Stimulated activated CD8-positive, alpha-beta memory T cell treated with anti-CD3 and anti-CD28 coated beads, Interleukin-15, amount 100 ng/mL, for 1 hour (primary cell): ENCODE measurements around the gene FCN2.
"Not testable (repeated sequence)": the region's sequence is repeated elsewhere in the genome, so short reads cannot be mapped to it uniquely, and the experiment has no call there.

Experiments used
- DNase-seq: peaks from one replicate; pipeline ENCODE4 v3.0.0-alpha.2; 2020; ENCODE audit warnings: low read depth

Gene FCN2

DNA sequence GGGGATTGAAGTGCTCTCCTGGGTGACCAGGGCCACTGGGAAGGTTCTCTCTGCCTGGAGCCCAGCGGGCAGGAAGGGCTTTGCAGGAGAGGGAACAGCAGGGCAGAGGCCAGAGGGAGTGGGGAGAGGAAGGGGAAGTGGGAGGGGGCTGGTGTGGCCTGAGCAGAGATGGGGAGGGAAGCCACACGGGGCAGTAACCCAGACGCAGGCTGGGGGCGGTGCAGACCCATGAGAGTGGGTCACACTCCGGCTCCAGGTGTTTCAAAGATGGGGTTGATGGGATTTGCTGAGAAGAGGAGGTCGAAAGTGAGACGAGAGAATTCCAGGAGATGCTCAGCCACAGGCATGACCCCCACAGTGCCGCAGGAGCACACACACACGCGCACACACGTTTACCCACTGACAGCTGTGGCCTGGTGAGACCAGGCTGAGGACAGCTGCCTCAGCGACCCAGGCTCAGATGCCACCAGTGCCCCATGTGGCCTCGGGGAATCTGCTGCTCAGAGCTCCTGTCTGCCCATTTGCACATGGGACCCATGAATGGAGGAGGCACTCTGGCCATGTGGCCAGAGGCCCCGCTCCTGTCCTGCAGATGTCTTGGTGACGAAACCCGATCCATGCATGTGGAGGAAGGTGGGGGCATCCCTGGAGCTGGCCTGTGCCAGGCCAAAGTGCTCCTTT lies 32.7 kb upstream of the FCN2 start:
- DNase-seq = no peak

DNA sequence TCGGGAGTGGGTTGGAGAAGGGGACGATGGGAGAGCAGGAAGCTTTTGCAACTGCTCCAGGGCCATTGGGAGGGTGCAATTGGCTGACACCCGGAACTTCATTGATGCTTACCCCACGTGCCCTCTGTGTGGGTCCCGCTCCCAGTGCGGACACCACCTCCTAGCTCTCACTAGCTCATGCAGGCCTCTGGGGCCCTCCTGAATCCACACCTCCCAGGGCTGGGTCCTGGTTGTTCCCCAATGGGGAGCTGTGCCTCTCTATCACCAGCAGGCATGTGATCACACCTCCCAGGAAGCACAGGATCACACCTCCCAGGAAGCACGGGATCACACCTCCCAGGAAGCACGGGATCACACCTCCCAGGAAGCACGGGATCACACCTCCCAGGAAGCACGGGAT lies 32.1 kb upstream of the FCN2 start:
- no peak for DNase-seq

DNA sequence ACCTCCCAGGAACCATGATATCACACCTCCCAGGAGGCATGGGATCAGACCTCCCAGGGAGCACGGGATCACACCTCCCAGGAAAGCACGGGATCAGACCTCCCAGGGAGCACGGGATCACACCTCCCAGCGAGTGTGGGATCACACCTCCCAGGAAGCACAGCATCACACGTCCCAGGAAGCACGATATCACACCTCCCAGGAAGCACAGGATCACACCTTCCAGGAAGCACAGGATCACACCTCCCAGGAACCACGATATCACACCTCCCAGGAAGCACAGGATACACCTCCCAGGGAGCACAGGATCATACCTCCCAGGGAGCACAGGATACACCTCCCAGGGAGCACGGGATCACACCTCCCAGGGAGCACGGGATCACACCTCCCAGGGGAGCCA lies 30.0 kb upstream of the FCN2 start:
- no peak for DNase-seq

DNA sequence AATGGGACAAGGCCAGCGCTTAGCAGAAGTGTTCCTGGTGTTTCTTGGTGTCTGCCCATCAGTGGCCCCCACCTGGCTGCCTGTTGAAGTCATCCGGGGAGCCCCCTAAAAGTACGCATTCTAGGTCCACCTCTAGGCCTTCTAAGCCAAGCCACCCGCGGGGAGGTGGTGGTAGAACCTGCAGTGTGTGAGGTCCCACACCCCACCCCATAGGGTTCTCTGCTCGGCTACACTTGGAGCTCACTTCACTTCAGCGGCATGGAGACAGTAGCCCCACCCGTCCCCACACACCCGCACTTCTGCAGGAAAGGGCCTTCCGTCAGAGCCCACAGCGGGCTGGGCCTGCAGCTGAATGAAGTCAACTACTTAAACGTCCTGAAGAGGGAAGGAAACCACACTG lies 29.6 kb upstream of the FCN2 start:
- no peak for DNase-seq

DNA sequence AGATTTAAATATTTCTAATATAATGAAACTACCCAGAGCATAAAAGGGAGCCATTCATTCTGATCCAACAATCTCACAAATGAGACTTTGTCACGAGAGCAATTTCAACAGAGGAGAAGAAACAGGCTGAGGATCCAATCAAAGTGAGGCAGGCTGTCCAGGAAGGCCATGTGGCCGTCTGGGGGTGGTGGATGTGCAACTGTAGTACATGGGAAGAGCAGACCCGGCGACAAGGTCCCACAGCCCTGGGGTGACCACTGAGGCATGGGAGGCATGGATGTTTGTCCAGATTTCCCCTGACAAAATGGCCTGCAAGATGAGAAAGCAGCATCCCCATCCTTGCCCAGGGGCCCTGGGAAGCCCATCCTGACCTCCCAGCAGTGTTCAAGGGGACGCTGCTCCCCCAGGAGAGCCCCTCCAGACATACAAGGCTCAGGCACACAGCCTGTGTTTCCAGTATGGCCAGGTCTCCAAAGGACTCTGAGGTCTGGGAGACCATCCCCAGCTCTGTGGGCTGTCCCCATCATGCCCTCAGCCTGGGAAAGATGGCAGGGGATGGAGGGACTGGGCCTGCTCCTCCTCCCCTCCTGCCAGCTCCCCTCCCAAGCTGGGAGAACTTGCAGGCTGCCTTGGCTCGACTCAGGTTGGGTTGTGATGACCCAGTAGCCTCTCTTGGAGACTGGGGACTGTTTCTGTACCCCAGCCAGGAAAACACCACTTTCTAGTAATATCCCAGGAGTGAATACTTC lies 27.5 kb upstream of the FCN2 start:
- DNase-seq = no peak

DNA sequence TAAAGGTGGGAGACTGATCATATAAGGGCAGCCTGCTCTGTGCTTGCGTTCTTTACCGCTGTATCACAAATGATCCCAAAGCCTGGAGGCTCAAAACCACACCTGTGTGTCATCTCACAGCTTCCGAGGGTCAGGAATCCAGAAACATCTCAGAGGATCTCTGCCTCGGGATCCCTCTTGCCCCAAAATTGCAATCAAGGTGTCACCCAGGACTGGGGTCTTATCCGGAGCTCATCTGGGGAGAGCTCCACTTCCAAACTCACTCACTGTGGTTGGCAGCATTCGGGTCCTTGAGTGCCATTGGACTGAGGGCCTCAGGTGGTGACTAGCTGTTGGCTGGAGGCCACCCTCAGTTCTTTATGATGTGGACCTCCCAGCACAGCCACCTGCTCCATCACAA lies 26.7 kb upstream of the FCN2 start:
- no peak for DNase-seq

DNA sequence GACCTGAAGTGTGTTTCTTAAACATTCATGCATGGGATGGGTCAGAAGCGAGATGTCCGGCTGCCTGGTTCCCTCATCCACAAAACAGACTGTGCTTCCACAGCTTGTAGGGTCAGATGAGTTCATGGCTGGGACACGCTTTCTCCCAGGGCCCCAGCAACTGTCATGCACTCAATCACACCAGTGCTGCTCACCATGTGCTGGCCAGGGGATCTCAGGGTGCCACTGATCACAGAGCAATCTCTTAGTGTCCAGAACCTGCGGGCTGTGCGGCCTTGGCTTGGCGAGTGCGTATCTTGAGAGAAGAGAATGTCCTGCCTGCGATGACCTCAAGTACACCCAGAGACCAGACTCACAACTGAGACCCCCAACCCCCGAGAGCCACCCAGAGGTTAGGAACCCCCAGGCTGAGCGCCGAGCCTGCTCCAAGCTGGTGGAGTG lies 26.0 kb upstream of the FCN2 start:
- no peak for DNase-seq

DNA sequence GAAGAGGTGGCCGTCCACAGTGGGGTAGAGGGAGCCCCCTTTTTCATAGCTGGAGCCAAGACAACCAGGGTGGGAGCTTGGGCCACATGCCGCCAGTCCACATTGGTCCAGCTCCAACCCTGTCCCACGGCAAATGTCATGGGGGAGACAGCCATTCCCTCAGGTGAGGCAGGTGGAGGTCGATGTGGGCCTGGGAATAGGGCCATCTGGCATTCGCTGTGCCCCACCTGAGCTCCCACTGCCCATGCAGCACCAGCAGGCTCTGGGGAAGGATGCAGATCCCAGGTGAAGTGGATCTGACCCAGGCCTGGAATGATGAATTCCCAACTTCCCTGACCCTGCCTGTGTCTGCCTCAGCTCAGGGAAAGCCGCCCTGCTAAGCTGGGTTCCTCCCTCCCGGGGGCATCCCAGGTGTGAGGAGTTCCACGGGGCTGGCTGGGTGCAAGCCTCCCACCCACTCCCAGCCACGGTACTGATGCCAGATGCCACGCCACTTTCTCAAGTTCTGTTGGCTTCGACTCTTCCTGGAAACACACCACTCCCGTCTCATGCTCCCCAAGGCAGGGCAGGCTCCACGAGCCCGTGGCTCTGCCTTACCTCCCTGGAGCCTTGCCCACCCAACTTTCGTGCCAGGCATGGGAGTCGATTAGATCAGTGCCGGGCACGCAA lies 25.2 kb upstream of the FCN2 start:
- DNase-seq = no peak

DNA sequence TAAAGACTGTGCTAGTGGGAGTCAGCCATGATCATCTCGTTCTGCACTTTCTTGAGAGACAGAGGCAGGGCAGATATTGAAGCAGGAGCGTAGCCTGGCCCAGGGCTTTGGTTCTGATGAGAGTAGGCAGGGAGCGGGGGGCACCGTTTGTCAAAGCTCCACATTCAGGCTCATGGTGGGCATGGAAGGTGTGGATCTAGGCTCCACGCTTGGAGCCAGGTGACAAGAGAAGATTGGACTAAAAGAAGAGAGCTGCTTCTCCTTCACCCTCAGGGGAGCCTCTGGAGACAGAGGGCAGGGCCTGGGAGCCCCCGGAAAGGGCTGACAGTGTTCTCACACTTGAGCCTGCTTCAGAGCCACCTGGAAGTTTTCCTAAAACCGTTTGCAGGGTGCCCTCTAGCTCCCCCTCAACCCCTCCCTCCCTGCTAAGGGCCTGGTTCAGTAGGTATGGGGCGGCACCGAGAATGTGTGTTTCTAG lies 24.7 kb upstream of the FCN2 start:
- no peak for DNase-seq

DNA sequence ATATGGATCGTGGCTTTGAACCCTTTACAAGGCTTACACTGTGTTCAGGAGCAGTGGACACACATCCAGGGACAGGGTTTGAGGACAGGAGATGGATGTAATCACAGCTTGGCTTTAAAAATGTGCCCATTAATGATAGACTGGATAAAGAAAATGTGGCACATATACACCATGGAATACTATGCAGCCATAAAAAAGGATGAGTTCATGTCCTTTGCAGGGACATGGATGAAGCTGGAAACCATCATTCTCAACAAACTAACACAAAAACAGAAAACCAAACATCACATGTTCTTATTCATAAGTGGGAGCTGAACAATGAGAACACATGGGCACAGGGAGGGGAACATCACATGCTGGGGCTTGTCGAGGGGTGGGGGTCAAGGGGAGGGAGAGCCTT lies 23.2 kb upstream of the FCN2 start:
- not testable (repeated sequence) for DNase-seq

DNA sequence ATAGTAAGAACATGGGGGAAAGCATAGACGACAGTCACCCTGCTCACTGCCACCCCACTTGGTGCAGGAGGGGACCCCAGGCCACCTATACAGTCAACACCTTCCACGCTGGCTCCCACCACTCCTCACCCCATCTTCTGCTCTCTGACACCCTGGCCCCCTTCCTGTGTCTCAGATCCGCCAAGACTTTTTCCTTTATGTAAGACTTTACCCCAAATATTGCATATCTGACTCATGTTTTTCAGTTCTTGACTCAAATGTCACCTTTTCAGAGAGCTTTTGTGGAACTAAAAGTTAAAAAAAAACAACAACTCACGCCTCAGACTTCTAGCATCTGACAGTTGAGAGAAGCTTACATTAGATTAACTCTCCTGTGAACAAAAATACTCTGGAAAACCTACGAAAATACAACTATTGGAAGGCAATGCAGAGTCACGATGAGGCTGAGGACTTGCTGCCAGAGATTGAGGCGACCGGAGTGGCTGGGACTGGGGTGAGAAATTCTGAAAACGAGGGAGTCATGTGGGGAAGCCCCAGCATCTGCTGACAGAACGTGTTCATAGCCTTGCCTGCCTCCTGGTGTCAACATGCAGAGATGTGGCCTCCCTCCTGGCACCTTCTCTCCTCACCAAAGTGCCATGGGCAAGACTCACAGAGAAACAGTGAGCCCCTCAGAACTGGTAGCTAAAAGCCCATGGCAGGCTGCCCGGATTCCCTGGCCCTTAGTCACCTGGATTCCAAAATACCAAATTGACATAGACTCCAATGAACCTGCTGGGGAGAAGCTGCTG lies 22.4 kb upstream of the FCN2 start:
- no peak for DNase-seq

DNA sequence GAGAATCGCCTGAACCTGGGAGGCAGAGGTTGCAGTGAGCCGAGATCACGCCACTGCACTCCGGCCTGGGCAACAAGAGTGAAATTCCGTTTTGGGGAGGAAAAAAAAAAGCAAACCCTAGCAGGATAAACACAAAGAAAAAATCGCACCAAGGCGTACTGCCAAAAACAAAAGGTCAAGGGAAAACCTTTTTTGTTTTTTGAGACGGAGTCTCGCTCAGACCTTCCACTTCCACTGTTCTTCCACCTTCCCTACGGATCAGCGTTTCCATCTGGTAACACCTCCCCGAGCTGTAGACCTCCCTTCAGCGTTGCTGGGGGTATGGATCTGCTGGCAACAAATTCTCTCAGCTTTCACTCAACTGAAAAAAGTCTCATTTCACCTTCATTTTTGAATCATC lies 20.1 kb upstream of the FCN2 start:
- no peak for DNase-seq

DNA sequence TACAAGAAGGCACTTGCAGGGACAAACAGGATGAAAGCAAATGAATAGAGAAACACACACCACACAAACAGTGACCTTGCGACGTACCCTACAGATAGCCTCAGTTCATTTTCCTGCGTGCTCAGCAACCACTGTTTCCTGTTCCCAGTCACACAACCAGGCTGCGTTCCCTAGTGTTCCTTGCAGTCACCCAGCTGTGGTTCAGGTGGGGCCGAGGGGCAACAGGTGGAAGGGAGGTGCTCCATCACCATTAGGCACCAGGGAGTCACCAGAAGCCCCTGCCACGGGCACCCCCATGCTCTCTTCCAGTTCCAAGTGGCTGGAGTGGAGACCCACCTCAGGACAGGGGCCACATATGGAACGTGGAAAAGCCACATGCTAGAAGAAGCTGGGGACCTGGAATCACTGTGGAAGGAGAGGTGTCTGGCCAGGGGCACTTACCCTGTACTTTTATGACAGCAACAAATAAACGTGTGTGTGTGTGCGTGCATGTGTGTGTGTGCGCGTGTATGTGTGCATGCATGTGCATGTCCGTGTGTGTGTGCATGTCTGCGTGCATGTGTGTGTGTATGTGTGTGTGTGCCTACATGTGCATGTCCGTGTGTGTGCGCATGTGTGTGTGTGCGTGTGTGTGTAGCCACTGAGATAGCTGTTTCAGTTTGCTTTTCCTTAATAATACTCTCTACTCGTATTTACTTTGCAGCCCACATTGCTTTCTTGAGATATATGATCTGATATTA lies 18.8 kb upstream of the FCN2 start:
- no peak for DNase-seq

DNA sequence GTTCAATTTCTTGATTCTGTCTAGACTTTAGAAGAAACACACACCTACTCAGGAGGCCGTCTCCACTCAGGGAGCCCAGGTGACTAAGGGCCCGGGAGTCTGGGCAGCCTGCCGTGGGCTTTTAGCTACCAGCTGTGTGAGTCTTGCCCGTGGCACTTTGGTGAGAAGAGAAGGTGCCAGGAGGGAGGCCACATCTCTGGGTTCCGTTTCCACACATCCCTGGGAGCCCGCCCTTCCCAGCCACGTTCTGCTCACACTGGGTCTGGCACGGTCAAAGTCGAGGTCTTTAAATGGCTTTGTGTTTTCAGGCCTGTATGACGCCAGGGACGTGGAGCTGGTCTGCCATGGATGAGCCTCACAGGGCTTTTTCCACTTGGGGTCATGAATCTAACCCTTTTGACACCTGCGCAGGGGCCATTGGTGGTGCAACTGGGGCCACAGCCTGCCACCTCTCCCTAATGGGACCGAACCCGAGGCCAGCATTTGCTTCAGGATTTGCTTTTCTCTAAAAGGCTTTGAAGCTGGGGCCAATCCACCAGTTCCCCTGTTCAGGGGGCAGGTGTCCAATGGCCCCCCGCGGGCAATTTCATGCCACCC lies 17.2 kb upstream of the FCN2 start:
- no peak for DNase-seq

DNA sequence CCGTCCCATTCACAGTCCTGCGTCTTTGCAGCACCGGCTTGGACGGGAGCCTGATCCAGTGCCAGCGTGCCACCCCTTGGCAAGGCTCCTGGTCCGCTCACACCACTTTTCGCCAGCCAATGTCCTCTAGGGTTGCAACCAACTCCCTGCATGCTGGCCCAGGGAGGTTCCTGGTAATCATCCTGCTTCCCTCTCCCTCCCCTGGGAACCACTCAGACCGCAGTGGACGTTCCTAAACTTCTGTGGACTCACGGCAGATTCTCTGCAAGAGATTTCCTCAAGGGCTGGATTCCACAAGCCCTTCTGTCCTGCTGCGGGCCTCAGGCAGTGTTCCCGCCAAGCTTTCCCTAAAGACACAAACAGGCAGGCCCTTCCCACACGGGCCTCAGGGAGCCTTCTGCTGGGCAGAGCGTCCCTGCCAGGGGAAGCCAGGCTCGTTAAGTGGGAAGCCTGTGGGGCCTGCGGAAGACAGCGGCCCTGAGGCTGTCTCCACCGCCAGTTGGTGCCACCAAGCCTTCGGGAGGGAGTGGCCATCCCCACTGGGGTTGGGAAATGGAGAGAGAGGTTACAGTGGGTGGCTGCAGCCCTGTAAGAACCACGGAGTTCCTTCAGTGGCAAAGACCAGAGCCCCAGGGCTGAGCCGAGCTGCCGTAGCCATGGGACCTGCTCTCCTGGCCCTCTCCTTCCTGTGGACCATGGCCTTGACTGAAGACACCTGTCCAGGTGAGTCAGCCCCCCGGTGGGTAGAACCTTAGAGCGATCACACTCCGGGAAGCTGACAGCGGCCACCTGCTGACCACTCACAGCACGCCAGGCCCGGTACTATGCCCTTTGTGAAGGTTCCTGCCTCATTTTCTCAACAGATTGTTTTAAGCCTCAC lies 16.4 kb upstream of the FCN2 start:
- no peak for DNase-seq

DNA sequence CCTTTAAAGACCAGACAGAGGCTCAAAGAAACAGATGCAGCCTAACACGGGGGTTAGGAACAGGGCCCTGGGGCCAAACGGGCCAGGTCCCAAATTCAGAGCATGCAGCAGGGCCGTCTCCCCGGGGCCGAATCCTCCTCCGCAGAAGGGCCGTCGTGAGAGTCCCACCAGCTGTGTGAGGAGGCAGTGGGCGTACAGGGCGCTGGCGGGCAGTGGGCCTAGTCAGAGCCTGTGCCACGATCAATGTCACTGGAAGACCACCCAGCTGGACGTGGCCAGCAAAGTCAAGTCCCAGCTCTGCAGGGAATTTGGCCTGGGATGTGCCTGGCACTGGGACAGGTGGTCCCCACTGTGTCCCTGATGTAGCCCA lies 15.8 kb upstream of the FCN2 start:
- no peak for DNase-seq

DNA sequence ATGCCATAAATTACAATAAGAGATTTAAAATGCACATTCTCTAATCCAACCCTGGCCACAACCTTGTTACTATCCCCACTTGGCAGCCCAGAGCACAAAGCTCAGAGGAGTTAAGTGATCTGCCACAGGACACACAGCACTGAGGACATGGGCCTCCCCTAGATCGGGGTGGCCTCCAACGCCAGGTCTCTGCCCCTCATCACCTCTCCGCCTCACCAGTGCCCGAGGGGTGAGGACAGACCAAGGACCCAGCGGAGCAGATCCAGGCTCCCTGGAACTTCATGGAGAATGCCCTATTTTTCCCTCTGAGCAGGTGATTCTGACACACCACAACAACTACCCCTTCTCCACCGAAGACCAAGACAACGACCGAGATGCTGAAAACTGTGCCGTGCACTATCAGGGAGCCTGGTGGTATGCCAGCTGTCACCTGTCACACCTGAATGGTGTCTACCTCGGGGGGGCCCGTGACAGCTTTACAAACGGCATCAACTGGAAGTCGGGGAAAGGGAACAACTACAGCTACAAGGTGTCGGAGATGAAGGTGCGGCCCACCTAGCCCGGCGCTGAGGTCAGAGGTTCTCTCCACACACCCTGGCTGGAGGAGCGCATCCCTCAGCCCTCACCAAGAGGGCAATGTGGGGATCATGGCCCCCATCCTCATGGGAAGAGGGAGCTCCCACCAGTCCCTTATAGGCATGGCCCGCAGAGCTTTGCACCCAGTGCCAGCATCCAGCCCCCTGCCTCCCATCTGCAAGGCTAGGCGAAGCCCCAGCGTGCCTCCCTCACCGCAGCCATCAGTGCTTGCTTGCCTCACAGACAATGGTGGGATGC lies 12.5 kb upstream of the FCN2 start:
- DNase-seq = no peak

DNA sequence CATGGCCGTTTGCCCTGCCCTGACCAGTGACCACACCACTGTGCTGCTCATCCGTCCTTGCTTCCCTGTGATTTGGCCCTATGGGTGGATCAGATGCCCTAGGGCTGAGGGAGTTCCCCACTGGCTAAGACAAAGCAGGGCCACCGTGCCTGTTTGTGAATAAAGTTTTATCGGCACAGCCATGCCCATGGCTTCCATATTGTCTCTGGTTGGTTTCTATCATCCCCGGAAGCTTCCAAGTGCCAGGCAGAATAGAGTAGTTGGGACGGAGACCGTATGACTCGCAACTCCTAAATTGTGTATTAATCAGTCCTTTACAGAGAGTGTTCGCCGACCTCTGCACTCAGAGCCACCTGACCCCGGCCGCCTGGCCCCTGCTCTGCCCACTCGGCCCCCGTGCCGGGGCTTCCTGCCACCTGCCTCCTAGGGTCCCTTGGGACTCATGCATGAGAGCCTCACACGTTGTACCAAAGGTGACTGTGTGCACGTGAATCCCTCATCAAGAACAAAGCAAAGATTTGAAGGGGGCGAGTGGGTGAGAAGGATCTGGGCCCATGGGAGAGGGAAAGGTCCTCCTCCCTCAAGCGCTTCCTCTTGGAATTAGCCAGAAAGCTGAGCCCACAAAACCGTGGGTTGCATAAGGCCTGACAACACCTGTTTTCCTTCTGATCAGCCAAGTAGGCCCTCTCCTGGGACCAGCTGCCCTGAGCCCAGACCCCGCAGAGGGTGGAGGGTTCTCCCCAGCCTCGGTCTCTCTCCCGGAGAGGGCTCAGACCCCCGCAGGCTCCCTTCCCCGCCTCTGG lies 11.7 kb upstream of the FCN2 start:
- DNase-seq = no peak
